Body of pancreas (tissue), 4 donors: ENCODE measurements around the gene ATXN10. TPM values are rescaled to one million over a fixed set of nuclear protein-coding genes. Genes with fewer than 3 reads are reported as not detected.

Source experiments
- ATAC-seq: fragments of 150-250 bp; one replicate; pipeline ENCODE4 v1.9.1; 2016
- DNase-seq, 4 donors: peaks; one replicate each; pipeline ENCODE4 v3.0.0-alpha.2; 2019
- H3K27ac ChIP-seq, 4 donors: fragments of 200-600 bp; sonication (generic); 1 replicate in 3 of 4; 2 replicates in 1 of 4; pipeline versions ENCODE4 v1.5.1 to v1.6.1; 2016 to 2019; ENCODE audit warnings: mild to moderate bottlenecking in 1 of 4, mixed read lengths in 1 of 4, moderate library complexity in 1 of 4
- H3K27me3 ChIP-seq, 2 donors: fragments of 200-600 bp; sonication (generic); one replicate each; pipeline ENCODE4 v1.6.0; 2016; ENCODE audit warnings: mild to moderate bottlenecking in 1 of 2
- H3K36me3 ChIP-seq, 2 donors: fragments of 200-600 bp; sonication (generic); replicated peaks in 1 of 2; 2 replicates each; pipeline ENCODE4 v1.5.1; 2016; ENCODE audit warnings: low read depth in 2 of 2; ENCODE audit not compliant: insufficient read depth in 1 of 2
- H3K4me1 ChIP-seq: fragments of 200-600 bp; sonication (generic); one replicate; pipeline ENCODE4 v1.6.0; 2016
- H3K4me3 ChIP-seq, 2 donors: fragments of 200-600 bp; sonication (generic); 1 replicate in 1 of 2; 2 replicates in 1 of 2; pipeline ENCODE4 v1.5.1; 2016 to 2019
- H3K9me3 ChIP-seq, 3 donors: fragments of 200-600 bp; sonication (generic); 1 replicate in 2 of 3; 2 replicates in 1 of 3; pipeline ENCODE4 v1.5.1; 2016
- CTCF ChIP-seq, 7 experiments: fragments of 450-650 bp in 4 of 7; fragments of 200-600 bp in 3 of 7; sonication (generic) in 3 of 7; IDR thresholded peaks; one replicate each; pipeline ENCODE4 v1.5.1; 2016 to 2019; ENCODE audit warnings: antibody characterized with exemption in 7 of 7
- POLR2A ChIP-seq, 3 donors: fragments of 450-650 bp; IDR thresholded peaks; one replicate each; pipeline ENCODE4 v1.6.1; 2016; ENCODE audit warnings: antibody characterized with exemption in 3 of 3, mild to moderate bottlenecking in 2 of 3
- WGBS, 2 donors: methylation state at CpG; one replicate each; pipeline ENCODE4 v1.1.5; 2017; 5-methylcytosine and 5-hydroxymethylcytosine counted together
- intact Hi-C: fragments of 100-400 bp; cut with DNase I; formaldehyde crosslinking; loops from one replicate; pipeline ENCODE4 v1.15.1; 2023
- total RNA-seq, 2 donors: library from RNA; depleted of rRNA; stranded (reverse); fragments of >200 nt; gene quantifications; one replicate each; pipeline ENCODE4 v1.1.0, GENCODE V29; 2016

The ATXN10 gene
- total RNA-seq, 2 donors from 2014 or later = 61.6 to 69.8 TPM

GRCh38 chr22:45722006-45722405 lies 50.4 kb downstream of the ATXN10 start:
- no peaks in the 10 kb centered on the region for H3K9me3 ChIP-seq
- intact Hi-C loops = no loop called here
- H3K36me3 ChIP-seq = peaks cover 0 to 4% of the 10 kb centered on the region in 2 donors
- no peaks in the 10 kb centered on the region for H3K27me3 ChIP-seq
- WGBS, 2 donors = 58 to 71% methylated on average over 2 of the region's 2 CpGs
- H3K4me3 ChIP-seq = no peak overlapping the region
- ATAC-seq (no peak), DNase-seq (no peak)
- TF ChIP-seq POLR2A (IDR thresholded peaks at IDR 0.05) (no peak), CTCF (IDR thresholded peaks at IDR 0.05) (no peak)
- no peak overlapping the region for H3K27ac ChIP-seq
- H3K4me1 ChIP-seq = no peaks in the 10 kb centered on the region

GRCh38 chr22:45726081-45726480 lies 54.4 kb downstream of the ATXN10 start:
- Histone ChIP-seq H3K4me3 (no peak overlapping the region), H3K27ac (no peak overlapping the region), H3K4me1 (no peaks in the 10 kb centered on the region), H3K27me3 (no peaks in the 10 kb centered on the region), H3K9me3 (no peaks in the 10 kb centered on the region), H3K36me3 (peaks cover 0 to 7% of the 10 kb centered on the region in 2 donors)
- WGBS, 2 donors = 42 to 46% methylated on average over 2 of the region's 2 CpGs
- DNase-seq (no peak), ATAC-seq (no peak)
- intact Hi-C loops = no loop called here
- TF ChIP-seq POLR2A (IDR thresholded peaks at IDR 0.05) (no peak), CTCF (IDR thresholded peaks at IDR 0.05) (no peak)

- H3K4me1 ChIP-seq = no peaks in the 10 kb centered on the region
- WGBS, 2 donors = 89 to 91% methylated on average over 8 of the region's 8 CpGs
- no peaks in the 10 kb centered on the region for H3K9me3 ChIP-seq
- intact Hi-C loops = no loop called here
- H3K4me3 ChIP-seq = no peak overlapping the region
- H3K36me3 ChIP-seq = peaks cover 0 to 7% of the 10 kb centered on the region in 2 donors
- TF ChIP-seq CTCF (IDR thresholded peaks at IDR 0.05) (no peak), POLR2A (IDR thresholded peaks at IDR 0.05) (no peak)
- no peaks in the 10 kb centered on the region for H3K27me3 ChIP-seq
- no peak for ATAC-seq
- no peak overlapping the region for H3K27ac ChIP-seq
- DNase-seq = no peak
Observed at GRCh38 chr22:45731041-45731797, 59.6 kb downstream of the ATXN10 start.

GRCh38 chr22:45731798-45732495 lies 60.3 kb downstream of the ATXN10 start:
- 85 to 93% methylated on average over 7 of the region's 7 CpGs for WGBS, 2 donors
- peak in 1 of 7 experiments; percentile 10 for TF ChIP-seq CTCF (IDR thresholded peaks at IDR 0.05)
- no peak for TF ChIP-seq POLR2A (IDR thresholded peaks at IDR 0.05)
- DNase-seq = no peak

More at GRCh38 chr22:45731798-45732495, 60.3 kb downstream of the ATXN10 start:
- Histone ChIP-seq H3K36me3 (peaks cover 0 to 7% of the 10 kb centered on the region in 2 donors), H3K27ac (no peak overlapping the region), H3K4me3 (no peak overlapping the region), H3K4me1 (no peaks in the 10 kb centered on the region), H3K27me3 (no peaks in the 10 kb centered on the region), H3K9me3 (no peaks in the 10 kb centered on the region)
- intact Hi-C loops = no loop called here
- ATAC-seq = no peak
